Small intestine (tissue), 7 donors: ENCODE results near the gene PRPS1. TPM values are rescaled to one million over a fixed set of nuclear protein-coding genes. Genes with fewer than 3 reads are reported as not detected.
"Not testable (repeated sequence)": the region's sequence is repeated elsewhere in the genome, so short reads cannot be mapped to it uniquely, and the experiment has no call there.

Experiments
- DNase-seq, 2 donors: peaks; one replicate each; pipeline versions ENCODE4 v3.0.0 to v3.0.0-alpha.2; 2013
- FAIRE-seq: peaks from 2 replicates; lab custom pipeline; 2012; peaks lifted over from hg19 to GRCh38; lab: Jason Lieb, UNC
- H3K27ac ChIP-seq, 3 donors: one replicate each; pipeline ENCODE4 v1.5.1; 2013; ENCODE audit warnings: low read length in 2 of 3, mild to moderate bottlenecking in 2 of 3, control low read depth in 1 of 3, inconsistent platforms in 1 of 3, low read depth in 1 of 3, moderate library complexity in 1 of 3
- H3K27me3 ChIP-seq, 3 donors: one replicate each; pipeline ENCODE4 v1.6.1; 2013; ENCODE audit warnings: low read length in 3 of 3, inconsistent platforms in 1 of 3; ENCODE audit not compliant: control insufficient read depth in 3 of 3, insufficient read depth in 3 of 3
- H3K36me3 ChIP-seq, 3 donors: one replicate each; pipeline ENCODE4 v1.6.1; 2013; ENCODE audit warnings: low read length in 3 of 3, inconsistent platforms in 1 of 3, low read depth in 1 of 3, mild to moderate bottlenecking in 1 of 3, moderate library complexity in 1 of 3; ENCODE audit not compliant: control insufficient read depth in 3 of 3, insufficient read depth in 2 of 3
- H3K4me1 ChIP-seq, 3 donors: one replicate each; pipeline ENCODE4 v1.6.1; 2013; ENCODE audit warnings: low read length in 2 of 3, inconsistent platforms in 1 of 3, low read depth in 1 of 3, mild to moderate bottlenecking in 1 of 3, moderate library complexity in 1 of 3; ENCODE audit not compliant: control insufficient read depth in 3 of 3, insufficient read depth in 2 of 3
- H3K4me3 ChIP-seq, 3 donors: one replicate each; pipeline ENCODE4 v1.5.1; 2013; ENCODE audit warnings: low read length in 3 of 3, control low read depth in 1 of 3, inconsistent platforms in 1 of 3, low read depth in 1 of 3, mild to moderate bottlenecking in 1 of 3, moderate library complexity in 1 of 3
- H3K9me3 ChIP-seq, 2 donors: one replicate each; pipeline ENCODE4 v1.6.1; 2013; ENCODE audit warnings: low read depth in 1 of 2, low read length in 1 of 2; ENCODE audit not compliant: control insufficient read depth in 2 of 2, insufficient read depth in 1 of 2
- WGBS, 3 donors: extraction: QIAGEN DNeasy Blood & Tissue Kit; methylation state at CpG; one replicate each; pipeline ENCODE4 v1.1.7; 2013; 5-methylcytosine and 5-hydroxymethylcytosine counted together
- polyA plus RNA-seq, 4 donors: library from polyadenylated mRNA; stranded (reverse) in 3 of 4; unstranded in 1 of 4; fragments of 200-250 nt in 3 of 4; fragments of 120-200 nt in 1 of 4; gene quantifications; one replicate each; pipeline versions ENCODE4 v1.2.1 to v1.2.3, GENCODE V29; 2013
- donor health status: healthy with polysubstance abuse.
- donor health status: control.
- donor health status: control.
- donor health status: Bipolar disorder and iron deficiency.
- donor health status: healthy.

The PRPS1 gene
- polyA plus RNA-seq, 4 donors, result 2.9 to 22.0 (median 15.7) TPM

GRCh38 chrX:107599450-107599861 lies 28.9 kb upstream of the PRPS1 start:
- DNase-seq (no peak), FAIRE-seq (no peak)
- H3K27ac ChIP-seq, result no peak overlapping the region
- no peaks in the 10 kb centered on the region for H3K9me3 ChIP-seq
- peaks cover 0 to 16% (median 0%) of the 10 kb centered on the region in 3 donors for H3K4me1 ChIP-seq
- H3K4me3 ChIP-seq, result no peak overlapping the region
- 63 to 75% (median 67%) methylated on average over 5 of the region's 5 CpGs for WGBS, 3 donors
- H3K36me3 ChIP-seq, result no peaks in the 10 kb centered on the region
- H3K27me3 ChIP-seq, result no peaks in the 10 kb centered on the region

DNA sequence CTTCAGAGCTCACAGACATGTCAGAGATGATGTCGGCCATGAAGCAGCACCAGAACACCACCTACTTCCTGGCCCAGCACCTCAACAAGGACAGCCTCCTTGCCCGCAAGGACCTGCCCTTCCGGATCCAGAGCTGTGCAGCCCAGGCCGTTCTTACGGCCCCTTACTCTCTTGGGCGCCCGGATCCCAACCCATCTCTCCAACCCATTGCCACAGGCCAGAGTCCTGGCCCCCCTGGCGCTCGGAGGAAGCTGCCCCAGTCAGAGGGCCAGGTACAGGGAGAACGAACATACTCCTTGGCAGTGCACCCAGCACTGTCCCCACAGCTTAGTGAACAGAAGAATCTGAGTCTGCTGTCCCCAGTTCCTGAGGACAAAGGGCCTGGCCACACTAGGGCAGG lies 27.9 kb upstream of the PRPS1 start:
- peaks cover 0 to 16% (median 0%) of the 10 kb centered on the region in 3 donors for H3K4me1 ChIP-seq
- no peak overlapping the region for H3K4me3 ChIP-seq
- H3K36me3 ChIP-seq, result no peaks in the 10 kb centered on the region
- 91 to 94% (median 94%) methylated on average over 10 of the region's 10 CpGs for WGBS, 3 donors
- H3K9me3 ChIP-seq, result no peaks in the 10 kb centered on the region
- no peak for DNase-seq
- no peaks in the 10 kb centered on the region for H3K27me3 ChIP-seq
- no peak for FAIRE-seq
- H3K27ac ChIP-seq, result no peak overlapping the region

DNA sequence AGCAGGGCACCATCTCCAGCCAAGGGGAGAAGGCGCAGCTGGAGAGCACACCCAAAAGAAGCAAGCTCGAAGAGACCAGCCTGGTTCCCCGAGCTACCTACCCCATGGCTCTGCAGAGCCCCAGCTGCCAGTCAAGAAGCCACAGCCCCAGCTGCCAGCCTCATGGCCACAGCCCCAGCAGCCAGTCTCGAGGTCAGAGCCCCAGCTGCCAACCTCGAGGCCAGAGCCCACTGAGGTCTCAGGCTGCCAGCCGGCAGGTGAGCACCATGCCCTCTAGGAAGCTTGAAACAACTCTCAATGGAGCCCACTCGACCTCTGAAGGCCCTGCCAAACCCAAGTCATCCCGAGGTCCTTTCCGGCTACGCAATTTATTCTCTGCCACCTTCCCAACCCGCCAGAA lies 27.0 kb upstream of the PRPS1 start:
- Histone ChIP-seq H3K4me3 (no peak overlapping the region), H3K9me3 (no peaks in the 10 kb centered on the region), H3K36me3 (no peaks in the 10 kb centered on the region), H3K4me1 (peaks cover 0 to 16% (median 0%) of the 10 kb centered on the region in 3 donors), H3K27ac (no peak overlapping the region), H3K27me3 (no peaks in the 10 kb centered on the region)
- 69 to 85% (median 84%) methylated on average over 8 to 11 of the region's 11 CpGs for WGBS, 3 donors
- DNase-seq (no peak), FAIRE-seq (no peak)

DNA sequence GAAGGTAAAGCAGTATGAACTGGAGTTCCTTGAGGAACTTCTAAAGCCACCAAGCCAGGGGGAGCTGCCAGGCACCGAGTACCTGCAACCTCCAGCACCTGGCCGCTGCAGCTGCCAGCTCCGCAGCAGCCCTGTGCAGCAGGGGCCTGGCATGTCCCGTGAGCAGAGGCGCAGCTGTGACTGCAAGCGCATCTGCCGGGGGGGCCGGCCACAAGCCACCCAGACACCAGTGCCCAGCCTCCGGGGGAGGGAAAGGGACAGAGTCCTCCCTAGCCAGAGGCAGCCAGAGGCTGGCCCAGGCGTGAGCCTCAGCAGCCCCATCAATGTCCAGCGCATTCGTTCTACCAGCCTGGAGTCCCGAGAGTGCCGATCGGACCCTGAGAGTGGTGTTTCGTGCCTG lies 26.6 kb upstream of the PRPS1 start:
- H3K27me3 ChIP-seq, result no peaks in the 10 kb centered on the region
- no peak overlapping the region for H3K27ac ChIP-seq
- WGBS, 3 donors, result 85 to 95% (median 92%) methylated on average over 9 to 16 of the region's 16 CpGs
- no peak overlapping the region for H3K4me3 ChIP-seq
- DNase-seq (no peak), FAIRE-seq (no peak)
- no peaks in the 10 kb centered on the region for H3K9me3 ChIP-seq
- peaks cover 0 to 16% (median 0%) of the 10 kb centered on the region in 3 donors for H3K4me1 ChIP-seq
- no peaks in the 10 kb centered on the region for H3K36me3 ChIP-seq

- Histone ChIP-seq H3K4me3 (no peak overlapping the region), H3K27ac (peak overlapping the region in 1 of 3 donors; percentile 56), H3K4me1 (peaks cover 0 to 16% (median 0%) of the 10 kb centered on the region in 3 donors), H3K27me3 (peaks cover 0 to 1% (median 0%) of the 10 kb centered on the region in 3 donors), H3K36me3 (no peaks in the 10 kb centered on the region), H3K9me3 (no peaks in the 10 kb centered on the region)
- 84 to 92% (median 89%) methylated on average over 16 to 21 of the region's 21 CpGs for WGBS, 3 donors
- FAIRE-seq (no peak), DNase-seq (no peak)
Observed at GRCh38 chrX:107602694-107603239, 25.5 kb upstream of the PRPS1 start.

DNA sequence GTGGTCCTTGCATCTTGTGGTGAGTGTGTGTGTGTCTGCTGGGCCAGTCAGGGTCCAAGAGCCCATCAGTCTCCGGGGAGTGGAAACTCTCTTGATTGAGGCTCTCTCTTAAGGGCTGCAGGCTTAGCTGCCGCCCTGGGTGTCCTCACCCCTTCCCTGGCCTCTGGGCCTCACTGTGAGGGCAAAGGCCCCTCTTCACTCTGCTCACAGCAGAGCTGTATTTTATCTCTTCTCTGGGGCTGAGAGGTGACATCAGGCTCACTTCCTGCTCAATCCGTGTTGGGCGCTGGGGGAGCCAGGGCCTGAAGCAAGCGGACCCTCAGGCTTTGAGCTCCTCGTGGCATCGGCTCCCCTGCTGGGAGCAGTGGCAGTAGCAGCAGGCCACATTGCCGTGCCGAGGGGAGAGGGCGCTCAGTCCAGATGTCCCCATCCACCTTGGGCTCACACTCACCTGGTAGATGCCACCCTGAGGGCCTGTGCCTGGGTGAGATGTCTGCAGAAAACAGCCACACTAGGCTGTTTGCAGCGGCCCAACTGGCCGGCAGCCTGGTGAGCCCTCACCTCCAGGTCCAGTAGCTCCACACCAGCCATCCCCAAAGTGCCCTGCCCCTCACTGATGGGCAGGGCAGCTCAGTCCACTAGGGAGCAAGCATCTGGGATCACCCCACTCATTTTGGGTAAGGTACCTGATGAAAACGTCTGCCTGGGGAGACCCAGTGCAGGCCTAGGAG lies 24.7 kb upstream of the PRPS1 start:
- Histone ChIP-seq H3K4me1 (peaks cover 0 to 16% (median 0%) of the 10 kb centered on the region in 3 donors), H3K27me3 (peaks cover 0 to 1% (median 0%) of the 10 kb centered on the region in 3 donors), H3K9me3 (no peaks in the 10 kb centered on the region), H3K4me3 (no peak overlapping the region), H3K27ac (peak overlapping the region in 1 of 3 donors; percentile 69), H3K36me3 (no peaks in the 10 kb centered on the region)
- FAIRE-seq (no peak), DNase-seq (peak in 1 of 2 donors; percentile 68)
- 38 to 62% (median 60%) methylated on average over 12 to 13 of the region's 13 CpGs for WGBS, 3 donors

- H3K4me3 ChIP-seq, FAIRE-seq, H3K4me1 ChIP-seq, H3K27me3 ChIP-seq, H3K36me3 ChIP-seq, DNase-seq, H3K27ac ChIP-seq, H3K9me3 ChIP-seq: not testable (repeated sequence)
- 79 to 89% (median 82%) methylated on average over 5 of the region's 5 CpGs for WGBS, 3 donors
Observed at GRCh38 chrX:107609061-107609460, 19.2 kb upstream of the PRPS1 start.

GRCh38 chrX:107610667-107611066 lies 17.6 kb upstream of the PRPS1 start:
- no peaks in the 10 kb centered on the region for H3K4me1 ChIP-seq
- no peaks in the 10 kb centered on the region for H3K36me3 ChIP-seq
- H3K4me3 ChIP-seq, result no peak overlapping the region
- DNase-seq (no peak), FAIRE-seq (no peak)
- H3K9me3 ChIP-seq, result no peaks in the 10 kb centered on the region
- H3K27me3 ChIP-seq, result peaks cover 0 to 1% (median 0%) of the 10 kb centered on the region in 3 donors
- H3K27ac ChIP-seq, result no peak overlapping the region
- WGBS, 3 donors, result 36 to 55% (median 40%) methylated on average over 2 of the region's 2 CpGs
